GM12872 (cell line): ENCODE results near the gene GPC5.

Experiments used
- CTCF ChIP-seq: IDR thresholded peaks from 3 replicates; pipeline ENCODE4 v1.5.1; 2011; ENCODE audit warnings: low read depth, mild to moderate bottlenecking, low read length, moderate library complexity; ENCODE audit not compliant: insufficient read depth

The GPC5 gene

GRCh38 chr13:92560883-92561282 is 1162.5 kb downstream of the GPC5 start:
- no peak for TF ChIP-seq CTCF

GRCh38 chr13:92564942-92565341 is 1166.5 kb downstream of the GPC5 start:
- no peak for TF ChIP-seq CTCF

- TF ChIP-seq CTCF = no peak
These were observed 1168.3 kb downstream of the GPC5 start for GRCh38 chr13:92566767-92567166.

GRCh38 chr13:92572190-92572589 is 1173.8 kb downstream of the GPC5 start:
- no peak for TF ChIP-seq CTCF

- TF ChIP-seq CTCF = no peak
These were observed 1175.1 kb downstream of the GPC5 start for GRCh38 chr13:92573467-92574057.

- TF ChIP-seq CTCF = no peak
These were observed 1176.1 kb downstream of the GPC5 start for GRCh38 chr13:92574499-92574898.

- no peak for TF ChIP-seq CTCF
These were observed 1177.4 kb downstream of the GPC5 start for GRCh38 chr13:92575777-92576176.
